Stimulated activated CD4-positive, alpha-beta T cell treated with anti-CD3 and anti-CD28 coated beads, Interleukin-15, amount 100 ng/mL, for 24 hours (primary cell): Measurements from ENCODE around the gene CCN5.
A peak's percentile ranks its signal among the peaks of the same experiment; 100 is the strongest.

Experiments
- DNase-seq: peaks from one replicate; pipeline ENCODE4 v3.0.0-alpha.2; 2020

The CCN5 gene

GRCh38 chr20:44716309-44717106 is 1.3 kb downstream of the CCN5 start:
- DNase-seq = no peak

DNA sequence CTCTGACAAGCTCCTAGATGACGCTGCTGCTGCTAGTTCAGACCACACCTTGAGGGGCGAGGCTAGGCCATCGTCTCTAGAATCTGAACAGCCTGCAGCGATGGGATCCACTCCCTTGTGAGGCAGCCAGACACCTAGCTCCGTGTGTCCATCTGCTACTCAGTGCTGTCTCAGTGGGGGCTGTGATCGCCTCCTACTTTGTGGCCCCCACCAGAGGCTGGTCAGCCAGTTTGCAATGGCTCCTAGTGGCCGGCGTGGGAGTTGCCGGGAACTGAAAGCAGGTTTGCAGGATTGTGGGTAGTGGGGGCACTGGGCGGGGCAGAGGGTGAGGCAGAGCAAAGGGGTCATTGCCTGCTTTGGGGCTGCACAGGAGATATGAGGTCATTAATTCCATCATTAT is 2.8 kb downstream of the CCN5 start:
- DNase-seq = no peak

GRCh38 chr20:44719841-44720240 is 4.7 kb downstream of the CCN5 start:
- DNase-seq = no peak

- no peak for DNase-seq
Observed at GRCh38 chr20:44720621-44720996, 5.4 kb downstream of the CCN5 start.

GRCh38 chr20:44720997-44721784 is 6.0 kb downstream of the CCN5 start:
- no peak for DNase-seq

GRCh38 chr20:44721785-44722054 is 6.6 kb downstream of the CCN5 start:
- DNase-seq = no peak

- no peak for DNase-seq
Observed at GRCh38 chr20:44722990-44723389, 7.8 kb downstream of the CCN5 start.

DNA sequence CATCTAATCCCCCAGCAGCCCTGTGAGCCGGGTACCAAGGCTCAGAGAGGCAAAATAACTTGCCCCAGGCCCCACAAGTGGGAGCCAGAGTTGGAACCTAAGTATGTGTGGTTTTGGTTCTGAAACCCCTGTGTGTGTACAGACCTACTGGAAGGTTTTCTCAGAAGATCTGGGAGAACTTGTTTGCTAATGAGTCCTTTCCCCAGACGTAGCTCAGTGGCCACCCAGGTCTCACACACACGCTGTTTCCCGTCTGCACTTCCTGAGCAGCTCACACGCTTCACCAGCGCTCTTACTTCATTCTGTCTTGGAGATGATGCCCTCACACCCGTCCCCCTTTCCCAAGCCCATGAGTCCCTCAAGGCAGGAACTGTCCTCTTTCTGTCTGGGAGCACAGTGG is 8.2 kb downstream of the CCN5 start:
- DNase-seq = no peak

DNA sequence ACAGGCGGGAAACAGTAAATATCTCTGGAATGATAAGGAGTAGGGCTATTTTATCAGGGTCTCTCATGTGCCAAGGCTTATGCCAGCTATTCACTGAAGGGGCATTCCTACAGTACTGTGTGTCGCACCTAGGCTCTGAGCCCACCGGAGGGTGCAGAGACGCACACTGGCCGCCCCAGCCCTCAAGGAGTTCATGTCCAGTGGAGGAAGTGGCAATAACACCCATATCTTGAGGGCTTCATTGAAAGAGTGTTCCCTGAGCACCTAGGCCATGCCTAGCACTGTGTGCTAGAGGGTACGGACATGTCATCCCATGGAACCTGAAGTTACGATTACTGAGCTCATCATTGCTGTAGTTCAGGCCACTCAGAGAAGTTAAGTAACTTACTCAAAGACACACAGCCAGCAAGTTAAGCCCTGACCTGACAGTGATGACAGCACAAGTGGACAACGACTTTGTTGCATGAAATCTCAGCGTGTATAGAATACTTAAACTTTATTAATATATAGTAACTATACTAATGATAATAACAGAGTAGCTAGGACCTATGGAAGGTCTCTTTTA is 8.7 kb downstream of the CCN5 start:
- DNase-seq = no peak

DNA sequence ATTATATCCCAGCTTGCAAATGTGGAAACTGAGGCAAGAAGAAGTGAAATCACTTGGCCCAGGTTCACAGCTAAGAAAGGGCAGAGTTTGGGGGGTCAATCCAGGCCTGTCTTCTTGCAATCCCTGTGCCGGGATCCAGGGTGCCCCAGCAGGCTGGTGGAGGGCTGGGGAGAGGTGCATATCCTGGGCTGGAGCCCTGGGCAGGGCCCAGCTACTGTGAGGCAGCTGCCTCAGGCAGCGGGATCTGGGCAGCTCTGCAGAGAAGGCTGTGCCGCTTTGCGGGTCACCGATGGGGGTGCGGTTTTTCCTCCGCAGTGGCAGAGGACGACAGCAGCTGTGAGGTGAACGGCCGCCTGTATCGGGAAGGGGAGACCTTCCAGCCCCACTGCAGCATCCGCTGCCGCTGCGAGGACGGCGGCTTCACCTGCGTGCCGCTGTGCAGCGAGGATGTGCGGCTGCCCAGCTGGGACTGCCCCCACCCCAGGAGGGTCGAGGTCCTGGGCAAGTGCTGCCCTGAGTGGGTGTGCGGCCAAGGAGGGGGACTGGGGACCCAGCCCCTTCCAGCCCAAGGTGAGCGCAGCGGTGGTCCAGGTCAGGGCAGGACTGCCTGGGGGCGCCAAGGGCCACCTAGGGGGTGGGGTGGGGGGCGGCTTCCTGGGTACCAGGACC is 9.4 kb downstream of the CCN5 start:
- DNase-seq = no peak

DNA sequence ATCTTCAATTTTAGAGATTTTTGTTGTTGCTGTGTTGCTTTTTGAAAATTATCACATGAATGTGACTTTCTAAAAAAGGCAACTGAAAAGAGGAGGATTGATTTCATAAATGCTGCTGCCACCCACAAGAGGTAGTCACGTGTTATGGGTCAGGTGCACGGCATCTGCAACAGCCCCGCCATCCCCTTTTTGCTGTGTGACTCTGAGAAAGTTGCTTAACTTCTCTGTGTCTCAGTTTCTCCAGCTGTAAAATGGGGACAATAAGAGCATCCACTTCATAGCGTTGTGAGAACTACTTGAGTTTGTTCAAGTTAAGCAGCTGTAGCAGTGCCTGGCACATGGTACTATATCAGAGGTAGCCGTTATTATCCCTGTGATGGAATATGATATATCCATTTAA is 10.7 kb downstream of the CCN5 start:
- no peak for DNase-seq

DNA sequence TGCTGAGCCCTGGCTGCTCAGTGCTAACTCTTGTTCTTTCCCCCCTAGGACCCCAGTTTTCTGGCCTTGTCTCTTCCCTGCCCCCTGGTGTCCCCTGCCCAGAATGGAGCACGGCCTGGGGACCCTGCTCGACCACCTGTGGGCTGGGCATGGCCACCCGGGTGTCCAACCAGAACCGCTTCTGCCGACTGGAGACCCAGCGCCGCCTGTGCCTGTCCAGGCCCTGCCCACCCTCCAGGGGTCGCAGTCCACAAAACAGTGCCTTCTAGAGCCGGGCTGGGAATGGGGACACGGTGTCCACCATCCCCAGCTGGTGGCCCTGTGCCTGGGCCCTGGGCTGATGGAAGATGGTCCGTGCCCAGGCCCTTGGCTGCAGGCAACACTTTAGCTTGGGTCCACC is 11.9 kb downstream of the CCN5 start:
- no peak for DNase-seq

GRCh38 chr20:44727651-44728050 is 12.5 kb downstream of the CCN5 start:
- DNase-seq = no peak

DNA sequence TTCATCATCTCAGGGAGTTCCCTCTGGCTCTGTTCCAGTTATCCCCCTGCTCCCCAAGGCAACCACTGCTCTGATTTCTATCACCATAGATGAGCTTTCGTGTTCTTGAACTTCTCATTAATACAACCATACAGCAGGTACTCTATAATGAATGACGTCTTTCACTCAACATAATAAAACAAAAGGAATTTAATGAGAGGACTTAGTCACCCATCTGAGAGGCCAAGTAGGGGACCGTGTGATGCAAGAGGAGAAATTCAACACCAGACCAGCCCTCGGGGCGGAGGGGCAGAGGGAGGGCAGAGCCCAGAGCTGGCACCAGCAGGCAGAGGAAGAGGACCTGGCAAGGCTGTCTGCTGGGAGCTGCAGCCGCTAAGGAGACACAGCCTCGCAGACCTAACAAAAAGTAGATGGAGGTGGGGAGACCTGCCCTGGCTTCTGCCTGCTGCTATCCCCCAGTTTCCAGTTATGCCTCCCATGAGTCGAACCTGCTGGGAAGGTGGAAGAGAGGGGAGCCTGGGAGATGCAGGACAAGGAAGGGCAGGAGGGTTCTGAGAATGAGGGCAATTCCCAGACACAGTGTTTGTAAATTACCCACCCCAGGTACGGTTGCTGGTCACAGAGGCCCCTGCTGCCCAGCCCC is 13.8 kb downstream of the CCN5 start:
- DNase-seq = no peak

DNA sequence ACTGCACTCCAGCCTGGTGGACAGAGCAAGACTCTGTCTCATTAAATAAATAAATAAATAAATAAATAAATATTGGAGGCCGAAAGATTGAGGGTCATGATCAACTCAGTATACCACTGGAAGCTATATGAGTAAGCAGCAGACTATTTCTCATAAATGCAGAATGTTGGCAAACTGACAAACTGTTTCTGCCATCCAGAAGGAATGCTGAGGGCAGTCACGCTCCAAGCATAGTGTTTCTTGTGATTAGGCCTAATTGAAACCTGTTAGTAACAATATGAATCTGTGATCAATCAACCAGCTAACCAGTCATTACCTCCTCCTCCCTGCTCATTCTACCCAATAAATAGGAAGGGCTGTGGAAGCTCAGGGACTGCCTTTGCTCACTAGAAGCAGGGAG is 15.3 kb downstream of the CCN5 start:
- DNase-seq = no peak

DNA sequence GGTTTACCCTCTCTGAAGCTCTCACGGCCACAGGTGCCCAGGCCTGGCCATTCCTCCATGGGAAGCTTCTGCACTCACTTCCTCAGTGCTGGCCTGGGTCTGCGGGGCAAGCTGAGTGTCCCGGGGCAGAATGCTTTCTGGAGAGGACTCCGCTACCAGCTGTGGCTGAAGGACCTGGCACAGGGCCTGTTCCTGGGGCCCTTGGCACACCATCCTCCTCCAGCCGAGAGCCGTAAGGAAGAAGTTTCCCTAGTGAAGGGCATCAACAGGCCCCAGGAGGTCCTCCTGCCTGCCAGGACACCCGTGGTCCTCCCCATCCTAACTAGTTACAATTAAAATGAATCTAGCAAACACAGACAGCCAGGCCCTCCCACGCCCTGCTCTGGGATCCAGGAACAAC is 16.5 kb downstream of the CCN5 start:
- DNase-seq = no peak

DNA sequence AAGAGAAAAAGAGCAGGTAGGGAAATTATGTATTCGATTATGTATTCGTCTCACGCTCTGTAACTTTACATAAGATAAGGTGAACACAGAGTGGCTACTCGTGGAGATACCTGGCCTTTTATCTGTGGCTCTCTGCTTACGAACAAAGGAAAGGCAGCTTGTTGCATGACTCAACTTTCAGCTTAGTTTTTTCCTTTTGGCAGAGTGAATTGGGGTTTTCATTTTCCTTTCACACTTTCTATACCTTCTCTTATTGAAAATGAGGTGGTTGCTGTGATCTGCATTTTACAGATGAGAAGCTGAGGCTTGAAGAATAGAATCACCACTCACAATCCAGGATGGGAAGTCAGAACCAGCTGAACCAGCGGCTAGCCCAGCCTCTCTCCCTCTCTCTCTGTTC is 17.2 kb downstream of the CCN5 start:
- DNase-seq = no peak

- DNase-seq = peak; percentile 69
Observed at GRCh38 chr20:44733341-44734069, 18.3 kb downstream of the CCN5 start.

GRCh38 chr20:44734938-44735337 is 19.8 kb downstream of the CCN5 start:
- DNase-seq = no peak

DNA sequence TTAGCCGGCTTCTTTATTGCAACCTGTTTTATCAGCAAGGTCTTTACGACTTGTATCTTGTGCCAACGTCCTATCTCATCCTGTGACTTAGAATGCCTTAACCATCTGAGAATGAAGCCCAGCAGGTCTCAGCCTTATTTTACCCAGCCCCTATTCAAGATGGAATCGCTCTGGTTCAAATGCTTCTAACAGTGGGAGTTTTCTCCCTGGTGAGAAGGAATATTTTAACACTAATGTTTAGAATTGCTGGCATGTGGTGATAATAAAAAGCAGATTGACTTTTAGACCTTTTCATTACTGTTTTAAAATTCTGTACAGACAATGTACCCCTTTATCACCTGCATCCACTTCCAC is 20.6 kb downstream of the CCN5 start:
- DNase-seq = no peak

GRCh38 chr20:44736170-44737021 is 21.2 kb downstream of the CCN5 start:
- DNase-seq = peak; percentile 31

DNA sequence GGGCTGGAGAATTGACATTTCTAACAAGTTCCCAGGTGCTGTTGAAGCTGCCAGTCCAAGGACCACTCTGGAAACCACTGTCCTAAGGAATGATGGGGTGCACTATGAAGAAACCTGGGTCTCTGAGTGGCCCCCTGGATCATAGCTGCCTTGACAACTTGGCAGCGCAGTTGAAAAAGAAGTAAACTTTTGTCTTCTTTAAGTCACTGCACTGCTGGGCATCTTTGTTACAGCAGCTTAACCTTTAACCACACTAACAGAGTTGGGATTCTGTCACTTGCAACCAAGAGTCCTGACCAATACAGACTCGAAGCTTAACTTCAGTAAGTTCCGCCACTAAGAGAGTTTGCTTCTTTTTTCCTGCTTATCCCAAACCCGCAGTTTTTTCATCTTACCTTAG is 21.9 kb downstream of the CCN5 start:
- DNase-seq = no peak
